ENCODE data around the gene SPEM2. TPM values are rescaled to one million over a fixed set of nuclear protein-coding genes. Genes with fewer than 3 reads are reported as not detected.

Gene SPEM2
- total RNA-seq, 1 donor from 2014 or later, result not detected

GRCh38 chr17:7427549-7427948 is 2.1 kb downstream of the SPEM2 start:
- no peak for TF ChIP-seq CTCF (IDR thresholded peaks at IDR 0.05)
- Mint-ChIP-seq H3K4me1 (ENCODE audit: unreplicated experiment) (no peaks in the 10 kb centered on the region), H3K27ac (ENCODE audit: unreplicated experiment) (no peak overlapping the region), H3K4me3 (ENCODE audit: unreplicated experiment) (no peak overlapping the region), H3K9me3 (ENCODE audit: unreplicated experiment) (no peaks in the 10 kb centered on the region), H3K27me3 (ENCODE audit: unreplicated experiment) (no peaks in the 10 kb centered on the region), H3K36me3 (ENCODE audit: unreplicated experiment) (no peaks in the 10 kb centered on the region)
- DNase-seq (ENCODE audit: extremely low spot score, unreplicated experiment), result no peak

- H3K4me3 Mint-ChIP-seq (ENCODE audit: unreplicated experiment), result no peak within 1 kb of the TSS
- H3K27me3 Mint-ChIP-seq (ENCODE audit: unreplicated experiment), result no peaks in the 10 kb centered on the region
- DNase-seq (ENCODE audit: extremely low spot score, unreplicated experiment), result no peak
- no peaks in the 10 kb centered on the region for H3K4me1 Mint-ChIP-seq (ENCODE audit: unreplicated experiment)
- H3K9me3 Mint-ChIP-seq (ENCODE audit: unreplicated experiment), result no peaks in the 10 kb centered on the region
- H3K27ac Mint-ChIP-seq (ENCODE audit: unreplicated experiment), result no peak within 1 kb of the TSS
- H3K36me3 Mint-ChIP-seq (ENCODE audit: unreplicated experiment), result no peaks in the 10 kb centered on the region
- no peak for TF ChIP-seq CTCF (IDR thresholded peaks at IDR 0.05)
These were observed 3.1 kb downstream of the SPEM2 start, which contains the start of gene SPEM3 for GRCh38 chr17:7428557-7428956. SPEM3 (plus strand) TSS chr17:7428857; CDS start chr17:7428903, 46 bp downstream.

GRCh38 chr17:7429722-7430121 is 4.3 kb downstream of the SPEM2 start:
- H3K27ac Mint-ChIP-seq (ENCODE audit: unreplicated experiment), result no peak overlapping the region
- H3K9me3 Mint-ChIP-seq (ENCODE audit: unreplicated experiment), result no peaks in the 10 kb centered on the region
- no peaks in the 10 kb centered on the region for H3K36me3 Mint-ChIP-seq (ENCODE audit: unreplicated experiment)
- H3K4me1 Mint-ChIP-seq (ENCODE audit: unreplicated experiment), result no peaks in the 10 kb centered on the region
- TF ChIP-seq CTCF (IDR thresholded peaks at IDR 0.05), result no peak
- DNase-seq (ENCODE audit: extremely low spot score, unreplicated experiment), result no peak
- H3K4me3 Mint-ChIP-seq (ENCODE audit: unreplicated experiment), result no peak overlapping the region
- no peaks in the 10 kb centered on the region for H3K27me3 Mint-ChIP-seq (ENCODE audit: unreplicated experiment)

GRCh38 chr17:7431231-7431630 is 5.8 kb downstream of the SPEM2 start:
- no peak overlapping the region for H3K27ac Mint-ChIP-seq (ENCODE audit: unreplicated experiment)
- H3K27me3 Mint-ChIP-seq (ENCODE audit: unreplicated experiment), result no peaks in the 10 kb centered on the region
- TF ChIP-seq CTCF (IDR thresholded peaks at IDR 0.05), result no peak
- H3K9me3 Mint-ChIP-seq (ENCODE audit: unreplicated experiment), result no peaks in the 10 kb centered on the region
- peaks cover 7% of the 10 kb centered on the region for H3K4me1 Mint-ChIP-seq (ENCODE audit: unreplicated experiment)
- no peaks in the 10 kb centered on the region for H3K36me3 Mint-ChIP-seq (ENCODE audit: unreplicated experiment)
- DNase-seq (ENCODE audit: extremely low spot score, unreplicated experiment), result no peak
- no peak overlapping the region for H3K4me3 Mint-ChIP-seq (ENCODE audit: unreplicated experiment)

GRCh38 chr17:7432296-7432695 is 6.9 kb downstream of the SPEM2 start:
- H3K27me3 Mint-ChIP-seq (ENCODE audit: unreplicated experiment), result peaks cover 2% of the 10 kb centered on the region
- no peak for DNase-seq (ENCODE audit: extremely low spot score, unreplicated experiment)
- no peaks in the 10 kb centered on the region for H3K9me3 Mint-ChIP-seq (ENCODE audit: unreplicated experiment)
- no peaks in the 10 kb centered on the region for H3K36me3 Mint-ChIP-seq (ENCODE audit: unreplicated experiment)
- H3K4me3 Mint-ChIP-seq (ENCODE audit: unreplicated experiment), result no peak overlapping the region
- no peak for TF ChIP-seq CTCF (IDR thresholded peaks at IDR 0.05)
- H3K4me1 Mint-ChIP-seq (ENCODE audit: unreplicated experiment), result peaks cover 14% of the 10 kb centered on the region
- no peak overlapping the region for H3K27ac Mint-ChIP-seq (ENCODE audit: unreplicated experiment)

All from osteocyte (in vitro differentiated cells).